HG02973 (cell line): ENCODE results near the gene INPP5E.

Experiments used
- ATAC-seq: cut with Tn5 transposase; IDR thresholded peaks from one replicate; pipeline ENCODE4 v1.9.1; 2021; ENCODE audit warnings: moderate library complexity; ENCODE audit not compliant: unreplicated experiment

Gene INPP5E

DNA sequence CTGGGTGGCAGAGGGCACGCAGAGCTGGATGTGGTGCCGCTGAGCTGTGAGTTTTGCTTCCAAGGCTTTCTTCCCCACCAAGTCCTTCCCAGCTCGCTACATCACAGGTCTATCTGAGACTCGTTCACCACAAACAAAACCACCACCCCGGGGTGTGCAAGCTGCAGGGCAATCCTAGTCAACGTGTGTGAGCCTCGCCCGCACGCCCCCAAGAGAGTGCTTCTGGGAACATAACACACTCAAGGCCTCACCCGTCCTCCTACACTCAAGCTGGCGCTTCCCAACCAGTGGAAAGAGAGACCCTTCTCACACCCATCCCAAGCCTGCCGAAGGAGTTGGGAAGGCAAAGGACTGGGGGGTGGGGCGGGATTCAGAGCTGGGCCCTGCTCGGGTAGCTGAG is 50.2 kb downstream of the INPP5E start:
- no peak for ATAC-seq

DNA sequence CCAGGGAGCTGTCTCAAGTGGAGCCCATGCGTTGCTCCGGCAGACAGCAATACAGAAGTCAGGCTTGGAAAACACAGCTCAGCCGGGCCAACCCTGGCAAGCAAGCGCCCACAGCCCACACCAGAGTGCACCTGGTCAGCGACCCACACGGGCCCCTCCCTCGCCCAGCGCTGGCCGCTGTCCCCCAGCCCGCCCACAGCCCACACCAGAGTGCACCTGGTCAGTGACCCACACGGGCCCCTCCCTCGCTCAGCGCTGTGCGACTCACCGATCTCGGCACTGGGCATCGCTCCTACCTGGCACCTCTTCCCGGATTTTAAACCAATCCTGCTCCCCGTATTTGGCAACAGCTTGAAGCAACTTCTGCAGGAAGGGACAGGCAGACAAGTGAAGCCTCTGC is 52.4 kb downstream of the INPP5E start:
- no peak for ATAC-seq

GRCh38 chr9:136386018-136386417 is 53.6 kb downstream of the INPP5E start:
- no peak for ATAC-seq

GRCh38 chr9:136385015-136385414 is 54.6 kb downstream of the INPP5E start:
- ATAC-seq: no peak

- ATAC-seq: no peak
Observed at GRCh38 chr9:136383436-136383835, 56.2 kb downstream of the INPP5E start.

GRCh38 chr9:136381966-136382513 is 57.6 kb downstream of the INPP5E start:
- ATAC-seq: no peak

DNA sequence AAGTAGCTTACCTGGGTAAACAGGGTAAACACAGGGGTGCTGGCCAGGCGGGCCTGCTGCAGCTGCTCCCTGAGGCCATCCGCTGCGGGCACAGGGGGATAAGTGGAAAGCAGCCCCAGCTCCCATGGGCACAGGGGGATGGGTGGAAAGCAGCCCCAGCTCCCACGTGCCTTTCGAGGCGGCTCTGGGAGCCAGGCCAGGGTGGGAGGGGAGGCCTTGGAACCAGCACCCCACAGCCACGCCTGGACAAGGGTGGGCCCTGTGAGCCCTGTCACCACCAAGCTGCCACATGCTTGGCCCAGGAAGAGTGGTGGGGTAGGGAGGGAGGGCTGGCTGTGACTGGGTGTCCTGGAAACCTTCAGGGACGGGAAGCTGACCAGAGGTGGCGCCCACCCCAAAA is 58.3 kb downstream of the INPP5E start:
- no peak for ATAC-seq

DNA sequence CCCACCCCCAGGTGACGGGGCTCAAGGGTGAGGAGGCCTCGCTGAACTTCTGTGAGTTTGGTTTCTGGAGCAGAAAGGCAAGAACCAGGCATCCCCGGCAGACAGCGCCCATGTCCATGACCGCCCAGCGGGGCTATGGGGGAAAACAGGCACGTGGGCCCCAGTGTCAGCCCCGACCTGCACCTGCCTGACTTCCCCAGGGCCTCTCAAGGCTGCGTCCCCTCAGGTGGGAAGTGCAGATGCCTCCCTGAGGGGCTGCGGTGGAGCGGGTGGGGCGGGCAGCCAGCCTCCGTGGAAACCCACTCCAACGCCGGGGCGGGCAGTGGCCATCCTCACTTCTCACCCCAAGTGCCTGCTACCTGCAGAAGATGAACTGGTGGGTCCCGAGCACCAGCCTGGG is 59.3 kb downstream of the INPP5E start:
- no peak for ATAC-seq

- no peak for ATAC-seq
Observed at GRCh38 chr9:136379891-136380290, 59.8 kb downstream of the INPP5E start.

GRCh38 chr9:136379401-136379800 is 60.2 kb downstream of the INPP5E start:
- no peak for ATAC-seq

DNA sequence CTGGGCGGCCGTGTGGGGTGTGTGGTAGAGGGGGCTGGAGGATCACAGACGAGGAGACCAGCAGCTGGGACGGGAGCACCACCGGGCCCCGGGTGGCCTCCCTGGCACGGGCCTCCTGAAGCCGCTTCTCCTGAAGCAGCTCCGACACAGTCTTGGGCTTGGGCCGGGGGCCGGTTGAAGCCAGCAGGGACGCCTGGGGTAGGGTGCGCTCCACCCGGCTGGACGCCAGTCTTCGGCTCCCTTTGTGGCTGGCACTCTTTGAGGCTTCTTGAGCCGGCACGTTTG is 60.7 kb downstream of the INPP5E start:
- no peak for ATAC-seq
